Measurements from ENCODE around the gene C1QTNF12.

Gene C1QTNF12

DNA sequence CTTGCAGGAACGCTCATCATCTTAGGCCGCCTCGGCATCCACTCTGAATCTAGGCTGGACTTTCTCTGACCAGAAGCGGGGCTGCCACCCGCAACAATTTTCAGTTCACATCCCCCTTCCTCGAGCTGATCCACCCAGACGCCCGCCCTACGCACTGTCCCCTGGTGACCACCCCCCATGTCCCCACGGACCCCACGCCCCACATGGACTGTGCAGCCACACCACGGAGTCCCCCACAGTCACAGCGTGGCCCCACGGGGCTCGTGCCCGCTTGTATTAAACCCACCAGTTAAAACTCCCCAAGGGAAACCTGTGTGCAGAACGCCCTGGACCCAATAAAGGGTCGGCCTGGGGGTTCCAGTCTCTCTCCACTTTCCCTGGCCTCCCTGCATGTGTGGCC, 13.0 kb upstream of the C1QTNF12 start:
- H3K4me3 ChIP-seq (replicated peaks; ENCODE audit: low read depth, low read length), result no peak overlapping the region
- no peak for DNase-seq (ENCODE audit: extremely low read depth, low read depth)
- TF ChIP-seq, protein P1, sequence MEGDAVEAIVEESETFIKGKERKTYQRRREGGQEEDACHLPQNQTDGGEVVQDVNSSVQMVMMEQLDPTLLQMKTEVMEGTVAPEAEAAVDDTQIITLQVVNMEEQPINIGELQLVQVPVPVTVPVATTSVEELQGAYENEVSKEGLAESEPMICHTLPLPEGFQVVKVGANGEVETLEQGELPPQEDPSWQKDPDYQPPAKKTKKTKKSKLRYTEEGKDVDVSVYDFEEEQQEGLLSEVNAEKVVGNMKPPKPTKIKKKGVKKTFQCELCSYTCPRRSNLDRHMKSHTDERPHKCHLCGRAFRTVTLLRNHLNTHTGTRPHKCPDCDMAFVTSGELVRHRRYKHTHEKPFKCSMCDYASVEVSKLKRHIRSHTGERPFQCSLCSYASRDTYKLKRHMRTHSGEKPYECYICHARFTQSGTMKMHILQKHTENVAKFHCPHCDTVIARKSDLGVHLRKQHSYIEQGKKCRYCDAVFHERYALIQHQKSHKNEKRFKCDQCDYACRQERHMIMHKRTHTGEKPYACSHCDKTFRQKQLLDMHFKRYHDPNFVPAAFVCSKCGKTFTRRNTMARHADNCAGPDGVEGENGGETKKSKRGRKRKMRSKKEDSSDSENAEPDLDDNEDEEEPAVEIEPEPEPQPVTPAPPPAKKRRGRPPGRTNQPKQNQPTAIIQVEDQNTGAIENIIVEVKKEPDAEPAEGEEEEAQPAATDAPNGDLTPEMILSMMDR (IDR thresholded peaks at IDR 0.05; ENCODE audit: low read depth, low read length, missing control alignments), result no peak

DNA sequence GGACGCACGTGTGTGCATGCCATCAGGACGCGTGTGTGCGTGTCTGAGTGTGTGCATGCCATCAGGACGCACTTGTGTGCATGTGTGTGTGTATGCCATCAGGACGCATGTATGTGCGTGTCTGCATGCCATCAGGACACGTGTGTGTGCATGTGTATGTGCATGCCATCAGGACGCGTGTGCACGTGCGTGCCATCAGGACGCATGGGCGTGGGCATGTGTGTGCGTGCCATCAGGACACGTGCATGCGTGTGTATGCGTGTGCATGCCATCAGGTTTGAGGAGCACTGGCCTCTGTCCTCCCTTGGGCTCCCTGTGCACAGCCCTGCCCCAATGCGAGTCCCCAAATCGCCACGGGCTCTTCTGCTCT, 12.6 kb upstream of the C1QTNF12 start:
- DNase-seq (ENCODE audit: extremely low read depth, low read depth), result no peak
- TF ChIP-seq, protein P1 (IDR thresholded peaks at IDR 0.05; ENCODE audit: low read depth, low read length, missing control alignments), result no peak
- H3K4me3 ChIP-seq (replicated peaks; ENCODE audit: low read depth, low read length), result no peak overlapping the region

DNA sequence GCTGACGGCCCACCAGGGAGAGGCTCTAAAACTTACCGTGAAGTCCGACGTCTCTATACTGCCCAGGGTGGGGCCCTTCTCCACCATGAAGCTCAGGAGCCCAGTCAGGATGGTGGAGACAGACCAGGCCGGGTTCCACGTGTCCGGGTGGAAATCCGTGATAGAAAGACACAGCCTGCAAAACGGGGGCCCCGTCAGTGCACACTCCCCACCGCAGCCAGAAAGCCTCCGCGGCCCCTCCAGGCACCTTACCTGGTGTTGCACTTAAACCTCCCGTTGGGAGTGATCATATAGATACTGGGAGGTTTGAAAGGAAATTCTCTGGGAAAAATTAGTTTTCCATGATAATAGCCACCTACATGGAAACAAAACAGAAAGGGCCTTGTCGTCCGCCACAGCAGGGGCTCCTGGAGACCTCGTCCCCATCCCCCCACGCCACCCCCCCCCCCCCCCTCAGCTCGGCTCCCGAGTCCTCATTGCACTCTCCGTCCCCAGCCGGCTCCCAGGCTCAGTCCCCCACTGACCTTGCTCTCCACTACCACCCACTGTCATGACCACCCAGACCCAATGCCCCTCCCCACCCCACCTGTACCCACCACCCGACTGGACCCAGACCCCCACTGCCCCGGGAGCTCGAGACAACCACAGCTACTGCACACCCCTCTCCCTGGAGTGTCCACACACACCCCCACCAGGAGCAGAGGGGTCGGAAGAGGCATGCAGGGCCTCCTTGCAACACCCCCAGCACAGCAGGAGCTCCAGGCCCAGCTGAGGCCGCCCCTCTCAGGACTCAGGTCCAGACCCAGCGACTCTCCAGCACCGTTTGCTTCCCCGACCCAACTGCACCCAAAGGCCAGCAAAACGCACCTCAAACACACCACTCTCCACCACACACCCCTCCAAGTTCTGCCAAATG, 10.7 kb upstream of the C1QTNF12 start:
- DNase-seq (ENCODE audit: extremely low read depth, low read depth), result no peak
- TF ChIP-seq, protein P1 (IDR thresholded peaks at IDR 0.05; ENCODE audit: low read depth, low read length, missing control alignments), result no peak
- no peak overlapping the region for H3K4me3 ChIP-seq (replicated peaks; ENCODE audit: low read depth, low read length)

DNA sequence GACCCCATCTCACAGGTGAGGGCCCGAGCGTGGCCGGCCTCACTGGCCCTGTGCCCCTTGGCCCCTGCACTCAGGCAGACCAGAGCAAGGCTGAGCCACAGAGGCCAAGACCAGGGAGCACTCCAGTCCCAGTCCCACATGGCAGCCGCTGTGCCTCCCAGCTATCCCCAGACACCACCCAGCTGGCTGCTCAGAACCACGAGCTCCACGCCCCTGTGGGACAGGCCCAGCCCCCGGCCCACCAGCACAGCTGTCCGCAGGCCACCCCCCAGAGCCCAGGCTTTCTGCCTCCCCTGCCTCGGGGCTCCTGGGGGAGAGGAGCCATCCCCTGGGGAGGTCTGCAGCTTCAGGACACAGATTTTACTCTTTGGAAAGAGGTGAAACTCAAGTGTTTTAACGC, 9.1 kb upstream of the C1QTNF12 start:
- TF ChIP-seq, protein P1 (IDR thresholded peaks at IDR 0.05; ENCODE audit: low read depth, low read length, missing control alignments), result no peak
- DNase-seq (ENCODE audit: extremely low read depth, low read depth), result no peak
- no peak overlapping the region for H3K4me3 ChIP-seq (replicated peaks; ENCODE audit: low read depth, low read length)

DNA sequence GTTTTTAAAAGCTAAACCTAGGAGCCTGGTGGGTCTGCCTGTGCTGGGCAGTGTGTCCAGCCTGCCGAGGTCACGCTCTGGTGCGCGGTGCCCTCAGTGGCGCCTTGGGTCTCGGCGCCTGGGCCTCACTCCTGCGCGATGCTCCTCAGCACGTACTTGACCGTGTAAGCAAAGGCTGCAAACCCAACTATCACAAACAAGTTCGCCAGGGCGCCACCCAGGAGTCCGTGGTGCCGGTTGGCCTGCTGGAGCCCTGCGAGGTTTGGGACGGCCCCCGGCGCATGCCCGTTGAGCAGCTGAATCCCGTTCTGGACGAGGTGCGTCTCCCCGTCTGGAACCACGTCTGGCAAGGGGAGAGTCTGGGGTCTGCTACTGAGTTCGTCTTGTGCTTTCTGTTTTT, 8.6 kb upstream of the C1QTNF12 start:
- no peak for DNase-seq (ENCODE audit: extremely low read depth, low read depth)
- H3K4me3 ChIP-seq (replicated peaks; ENCODE audit: low read depth, low read length), result no peak overlapping the region
- TF ChIP-seq, protein P1 (IDR thresholded peaks at IDR 0.05; ENCODE audit: low read depth, low read length, missing control alignments), result no peak

DNA sequence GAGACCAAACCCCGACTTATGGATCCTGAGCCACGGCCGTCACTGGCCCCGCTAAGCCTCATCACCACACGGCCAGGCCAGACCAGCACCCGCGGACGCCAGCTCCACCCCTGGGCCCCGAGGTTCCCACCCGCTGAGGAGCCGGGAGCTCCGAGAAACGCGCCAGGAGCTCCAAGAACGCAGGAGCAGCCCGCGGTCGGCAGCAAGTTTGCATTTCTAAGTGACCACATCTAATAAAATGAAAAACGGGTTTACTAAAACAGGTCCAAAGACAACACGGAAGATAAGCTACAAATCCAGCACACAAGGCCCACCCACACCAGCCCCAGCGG, 8.1 kb upstream of the C1QTNF12 start:
- no peak for DNase-seq (ENCODE audit: extremely low read depth, low read depth)
- H3K4me3 ChIP-seq (replicated peaks; ENCODE audit: low read depth, low read length), result no peak overlapping the region
- TF ChIP-seq, protein P1 (IDR thresholded peaks at IDR 0.05; ENCODE audit: low read depth, low read length, missing control alignments), result no peak
